Adrenal gland (tissue), 12 donors: Measurements from ENCODE around the gene GPD1L. TPM values are rescaled to one million over a fixed set of nuclear protein-coding genes. Genes with fewer than 3 reads are reported as not detected.

ENCODE experiments used
- DNase-seq, 7 donors: peaks; one replicate each; pipeline ENCODE4 v3.0.0-alpha.2; 2019 to 2020
- H3K27ac ChIP-seq, 5 donors: fragments of 200-600 bp; sonication (generic) in 4 of 5; 1 replicate in 3 of 5; 2 replicates in 2 of 5; pipeline versions ENCODE4 v1.5.1 to v1.8.0; 2016 to 2020; ENCODE audit warnings: mild to moderate bottlenecking in 1 of 5
- H3K27me3 ChIP-seq: fragments of 200-600 bp; 2 replicates; pipeline ENCODE4 v1.8.0; 2021
- H3K36me3 ChIP-seq, 2 donors: fragments of 200-600 bp; replicated peaks in 1 of 2; 1 replicate in 1 of 2; 2 replicates in 1 of 2; pipeline versions ENCODE4 v1.5.1 to v1.8.0; 2018 to 2022
- H3K4me1 ChIP-seq, 2 donors: fragments of 200-600 bp; replicated peaks in 1 of 2; 1 replicate in 1 of 2; 2 replicates in 1 of 2; pipeline versions ENCODE4 v1.5.1 to v1.8.0; 2018 to 2021
- H3K4me3 ChIP-seq, 4 donors: fragments of 200-600 bp; sonication (generic) in 3 of 4; one replicate each; pipeline ENCODE4 v1.5.1; 2016 to 2018
- H3K9me3 ChIP-seq, 3 donors: fragments of 200-600 bp; sonication (generic) in 1 of 3; replicated peaks in 1 of 3; 1 replicate in 2 of 3; 2 replicates in 1 of 3; pipeline versions ENCODE4 v1.5.1 to v1.8.0; 2016 to 2021
- CTCF ChIP-seq, 6 experiments: fragments of 450-650 bp in 4 of 6; fragments of 200-600 bp in 2 of 6; sonication (generic) in 1 of 6; IDR thresholded peaks; 1 replicate in 5 of 6; 2 replicates in 1 of 6; pipeline versions ENCODE4 v1.5.1 to v1.8.0; 2016 to 2021; ENCODE audit warnings: antibody characterized with exemption in 6 of 6, mild to moderate bottlenecking in 2 of 6, moderate library complexity in 1 of 6
- POLR2A ChIP-seq, 2 donors: fragments of 450-650 bp; IDR thresholded peaks; one replicate each; pipeline ENCODE4 v1.6.1; 2017; ENCODE audit warnings: antibody characterized with exemption in 2 of 2, mild to moderate bottlenecking in 2 of 2, moderate library complexity in 1 of 2
- WGBS, 4 donors: extraction: QIAGEN DNeasy Blood & Tissue Kit in 2 of 4; methylation state at CpG; one replicate each; pipeline versions ENCODE4 v1.1.5 to v1.1.7; 2013 to 2017; 5-methylcytosine and 5-hydroxymethylcytosine counted together
- intact Hi-C, 2 donors: fragments of 100-400 bp; cut with DNase I; formaldehyde crosslinking; loops; one replicate each; pipeline versions ENCODE4 v1.14.1 to v1.15.0; 2022 to 2023
- polyA plus RNA-seq, 3 donors: library from polyadenylated mRNA; stranded (reverse); fragments of 200-250 nt in 2 of 3; fragments of 350-450 nt in 1 of 3; fragmentation: Illumina TruSeq in 1 of 3; extraction: RNeasy Lipid Tissue Mini Kit (QIAGEN cat#74804) in 1 of 3; gene quantifications; one replicate each; pipeline ENCODE4 v1.2.3, GENCODE V29; 2013 to 2014
- total RNA-seq, 9 donors: library from RNA; depleted of rRNA in 4 of 9; stranded (reverse); fragments of >200 nt in 4 of 9; fragments of 120-200 nt in 1 of 9; fragmentation: NEBNext Ultra II Directional in 1 of 9; extraction: Animal tissue kit (Norgen Biotek cat#: 25700) in 1 of 9; gene quantifications; one replicate each; pipeline versions ENCODE4 v1.1.0 to v1.2.4, GENCODE V29; 2013 to 2023
- donor health status: healthy with polysubstance abuse.
- donor health status: Bipolar disorder and iron deficiency.
- donor health status: DM: yes; HTN: yes; CAD: no.
- donor health status: DM: no; HTN: no; CAD: no.
- donor health status: DM: no; HTN: no; CAD: no.
- donor health status: DM: yes; HTN: yes; CAD: no.

GPD1L gene
- total and polyA plus RNA-seq, 12 donors, result 19.7 to 131 (median 79.1) TPM

- Histone ChIP-seq H3K27ac (no peak overlapping the region), H3K9me3 (no peaks in the 10 kb centered on the region), H3K27me3 (no peaks in the 10 kb centered on the region), H3K4me1 (peaks cover 0 to 15% of the 10 kb centered on the region in 2 donors), H3K4me3 (no peak overlapping the region), H3K36me3 (no peaks in the 10 kb centered on the region)
- TF ChIP-seq CTCF (IDR thresholded peaks at IDR 0.05), result no peak
- TF ChIP-seq POLR2A (IDR thresholded peaks at IDR 0.05), result no peak
- DNase-seq, result no peak
- 86 to 100% (median 96%) methylated on average over 1 of the region's 1 CpG for WGBS, 4 donors
- intact Hi-C loops, result no loop called here
Measured at GRCh38 chr3:32117320-32117719, 10.9 kb downstream of the GPD1L start.

GRCh38 chr3:32118215-32118614 is 11.8 kb downstream of the GPD1L start:
- TF ChIP-seq POLR2A (IDR thresholded peaks at IDR 0.05), result no peak
- TF ChIP-seq CTCF (IDR thresholded peaks at IDR 0.05), result no peak
- intact Hi-C loops, result no loop called here
- H3K27ac ChIP-seq, result no peak overlapping the region
- H3K4me3 ChIP-seq, result no peak overlapping the region
- no peaks in the 10 kb centered on the region for H3K36me3 ChIP-seq
- peaks cover 0 to 15% of the 10 kb centered on the region in 2 donors for H3K4me1 ChIP-seq
- no peaks in the 10 kb centered on the region for H3K27me3 ChIP-seq
- WGBS, 4 donors, result 94 to 98% (median 96%) methylated on average over 2 of the region's 2 CpGs
- no peaks in the 10 kb centered on the region for H3K9me3 ChIP-seq
- no peak for DNase-seq

GRCh38 chr3:32120471-32120870 is 14.1 kb downstream of the GPD1L start:
- intact Hi-C loops, result no loop called here
- peaks cover 0 to 25% of the 10 kb centered on the region in 2 donors for H3K4me1 ChIP-seq
- 82 to 88% (median 85%) methylated on average over 4 of the region's 4 CpGs for WGBS, 4 donors
- no peak overlapping the region for H3K4me3 ChIP-seq
- DNase-seq, result no peak
- H3K27ac ChIP-seq, result no peak overlapping the region
- TF ChIP-seq POLR2A (IDR thresholded peaks at IDR 0.05) (no peak), CTCF (IDR thresholded peaks at IDR 0.05) (no peak)
- H3K36me3 ChIP-seq, result no peaks in the 10 kb centered on the region
- H3K27me3 ChIP-seq, result no peaks in the 10 kb centered on the region
- no peaks in the 10 kb centered on the region for H3K9me3 ChIP-seq

- 81 to 90% (median 86%) methylated on average over 4 of the region's 4 CpGs for WGBS, 4 donors
- no peak for DNase-seq
- peaks cover 0 to 26% of the 10 kb centered on the region in 2 donors for H3K4me1 ChIP-seq
- intact Hi-C loops, result no loop called here
- no peak overlapping the region for H3K27ac ChIP-seq
- H3K9me3 ChIP-seq, result no peaks in the 10 kb centered on the region
- no peaks in the 10 kb centered on the region for H3K36me3 ChIP-seq
- no peak overlapping the region for H3K4me3 ChIP-seq
- TF ChIP-seq POLR2A (IDR thresholded peaks at IDR 0.05), result no peak
- no peak for TF ChIP-seq CTCF (IDR thresholded peaks at IDR 0.05)
- H3K27me3 ChIP-seq, result no peaks in the 10 kb centered on the region
Measured at GRCh38 chr3:32121137-32121536, 14.7 kb downstream of the GPD1L start.
